ENCODE measurements around the gene NOSTRIN.
"Not testable (repeated sequence)": the region's sequence is repeated elsewhere in the genome, so short reads cannot be mapped to it uniquely, and the experiment has no call there.

Gene NOSTRIN

DNA sequence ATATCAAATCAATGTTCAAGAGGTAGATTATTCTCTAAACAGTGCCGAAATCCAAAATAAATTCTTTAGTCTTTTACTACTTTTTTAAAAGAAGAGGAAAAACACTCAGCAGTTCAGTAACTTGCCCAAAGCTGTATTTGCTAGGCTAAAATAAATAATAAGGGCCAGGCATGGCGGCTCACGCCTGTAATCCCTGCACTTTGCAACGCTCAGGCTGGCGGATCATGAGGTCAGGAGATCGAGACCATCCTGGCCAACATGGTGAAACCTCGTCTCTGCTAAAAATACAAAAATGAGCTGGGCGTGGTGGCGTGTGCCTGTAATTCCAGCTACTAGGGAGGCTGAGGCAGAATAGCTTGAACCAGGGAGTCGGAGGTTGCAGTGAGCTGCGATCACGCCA, 79.7 kb downstream of the NOSTRIN start:
- not testable (repeated sequence) for DNase-seq (ENCODE audit: low read depth in 2 of 2)

DNA sequence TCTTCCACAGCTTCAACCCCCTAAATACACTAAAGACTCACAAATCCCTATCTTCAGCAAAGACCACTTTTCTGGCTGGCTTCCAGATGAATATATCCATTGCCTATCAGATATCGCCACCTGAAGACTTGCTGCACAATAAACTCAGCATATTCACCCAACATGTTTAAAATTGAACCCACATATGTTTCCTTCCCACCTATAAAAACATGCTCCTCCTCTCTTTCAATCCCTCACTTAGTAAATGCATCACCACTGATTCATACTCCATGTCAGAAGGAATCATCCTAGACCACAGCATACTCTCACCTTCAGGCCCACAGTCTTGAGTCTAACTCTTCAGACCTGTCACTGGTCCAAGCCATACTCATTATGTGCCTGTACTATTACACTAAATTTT, 82.5 kb downstream of the NOSTRIN start:
- no peak for DNase-seq (ENCODE audit: low read depth in 2 of 2)

DNA sequence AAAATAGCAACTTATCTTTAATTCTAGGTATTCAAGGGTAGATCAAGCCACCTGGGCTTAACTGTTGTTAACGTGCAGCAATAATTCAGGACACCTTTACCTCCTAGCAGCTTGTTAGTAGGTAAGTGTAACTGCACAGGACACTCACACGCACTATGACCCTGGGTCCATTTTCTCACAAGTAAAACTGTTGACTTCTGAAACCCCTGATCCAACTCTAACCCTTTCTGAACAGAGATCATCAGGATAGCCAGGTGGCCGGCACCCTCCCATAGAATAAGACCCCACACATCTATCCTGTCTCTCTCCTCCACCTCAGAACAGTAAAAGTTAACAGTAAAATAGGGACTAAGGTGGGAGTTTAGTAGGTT, 87.2 kb downstream of the NOSTRIN start:
- no peak for DNase-seq (ENCODE audit: low read depth in 2 of 2)

DNA sequence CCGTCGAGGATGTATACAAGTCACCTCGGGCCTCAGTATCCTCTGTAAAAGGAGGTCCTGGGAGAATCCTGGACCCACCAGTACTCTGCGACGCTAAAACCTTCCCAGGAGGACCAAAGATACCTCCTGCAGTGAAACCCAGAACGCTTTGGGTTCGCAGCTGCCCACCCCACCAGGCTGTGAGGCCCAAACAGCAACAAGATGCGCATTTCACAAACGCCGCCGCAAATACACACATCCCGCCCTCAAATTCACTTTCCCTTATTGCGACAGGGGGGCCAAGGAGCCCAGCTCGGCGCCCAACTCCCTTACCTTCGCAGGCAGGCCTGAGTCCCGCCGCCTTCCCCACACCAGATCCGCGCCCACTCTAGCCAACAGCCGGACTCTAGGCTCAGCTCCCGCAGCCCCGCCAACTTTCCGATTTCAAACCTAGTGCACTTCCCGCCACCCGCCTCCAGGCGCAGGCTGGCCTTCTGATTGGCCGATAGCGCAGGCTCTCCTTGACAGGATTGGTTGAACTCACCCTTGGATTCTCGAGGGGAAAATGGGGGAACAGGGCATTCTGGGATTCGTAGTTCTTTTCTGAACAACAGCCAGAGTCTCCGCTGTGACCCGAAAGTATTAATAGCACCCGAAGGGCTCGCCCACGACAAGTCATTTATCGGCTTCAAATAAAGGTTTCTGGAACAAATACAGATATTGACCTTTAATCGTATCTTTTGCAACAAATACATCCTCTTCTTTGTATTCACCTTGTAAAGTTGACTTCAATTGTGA, 87.8 kb downstream of the NOSTRIN start, which contains the start of gene SPC25:
Gene SPC25 (minus strand): TSS at position 425 of the 777 bp plus-strand sequence. CDS start 911 bp downstream, outside the sequence.
- DNase-seq (ENCODE audit: low read depth in 2 of 2), result peak; percentile 72 to 83

DNA sequence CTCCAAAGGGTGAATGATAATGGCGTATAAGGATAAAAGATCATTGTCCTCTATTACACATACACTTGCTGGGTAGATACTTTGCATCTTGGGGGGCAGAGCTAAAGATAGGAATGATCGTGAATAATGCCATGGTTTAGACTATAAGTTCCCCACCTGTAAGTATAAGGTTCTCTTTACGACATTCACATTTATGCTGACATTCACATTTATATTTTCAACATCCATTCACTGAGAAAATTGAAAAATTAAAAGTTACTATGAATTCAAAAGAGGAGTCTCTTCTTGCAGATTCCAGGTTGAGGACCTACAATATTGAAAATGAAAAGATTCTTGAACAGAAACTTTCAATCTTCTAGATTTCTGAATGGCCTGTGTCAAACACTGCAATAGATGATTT, 89.9 kb downstream of the NOSTRIN start:
- no peak for DNase-seq (ENCODE audit: low read depth in 2 of 2)

DNA sequence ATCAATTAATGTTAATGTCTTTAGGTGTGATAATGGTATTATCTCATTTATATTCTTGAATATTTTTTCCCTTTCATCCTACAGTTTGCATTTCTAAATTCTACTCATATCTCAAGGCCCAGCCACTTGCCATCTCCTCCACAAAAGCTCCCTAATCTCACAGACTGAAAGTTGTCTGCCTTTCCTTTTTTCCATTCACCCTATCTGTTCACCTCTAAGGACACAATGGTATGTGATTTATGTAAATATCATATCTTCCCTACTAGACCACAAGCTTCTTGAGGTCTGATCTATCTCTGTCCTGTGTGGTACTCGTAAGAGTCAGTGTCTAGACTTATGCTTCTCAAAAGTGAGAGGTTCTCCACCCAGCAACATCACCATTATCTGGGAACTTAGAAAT, 91.7 kb downstream of the NOSTRIN start:
- DNase-seq (ENCODE audit: low read depth in 2 of 2), result no peak

DNA sequence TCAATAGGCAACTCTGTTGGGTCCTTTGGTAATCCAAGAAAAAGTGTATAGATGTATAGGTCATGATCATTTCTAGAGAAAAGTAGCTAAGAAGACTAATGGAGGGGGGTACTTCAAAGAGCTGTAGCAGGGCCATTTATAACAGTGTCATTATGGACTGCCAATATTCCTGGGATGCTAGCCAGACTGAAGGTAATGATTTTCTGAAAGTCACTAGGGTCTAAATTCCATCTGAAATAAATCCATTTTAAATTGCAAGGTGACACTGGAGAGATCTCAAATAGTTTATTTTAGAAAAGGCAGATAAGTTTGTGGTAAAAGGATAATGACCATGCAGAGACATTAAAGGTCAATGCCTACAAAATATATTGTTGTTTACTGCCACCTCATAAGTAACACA, 92.3 kb downstream of the NOSTRIN start:
- DNase-seq (ENCODE audit: low read depth in 2 of 2), result no peak

DNA sequence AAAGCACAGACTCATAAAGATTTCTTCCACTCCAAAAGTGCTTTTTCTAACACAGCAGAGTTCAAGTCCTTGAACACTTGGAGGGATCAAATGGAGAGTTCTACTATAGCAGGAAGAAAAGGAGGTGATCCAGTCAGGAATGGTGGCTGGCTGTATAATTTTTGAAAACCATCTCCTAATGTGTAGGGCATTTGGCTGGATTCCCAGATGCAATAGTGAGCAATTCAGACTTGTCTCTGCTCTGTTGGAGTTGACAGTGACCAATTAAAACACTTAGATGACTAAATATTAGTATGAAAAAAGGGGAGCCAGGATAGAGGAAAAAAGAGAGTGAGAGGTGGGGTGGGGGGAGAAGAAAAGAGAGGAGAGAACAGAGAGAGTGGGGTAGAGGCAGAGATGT, 93.3 kb downstream of the NOSTRIN start:
- no peak for DNase-seq (ENCODE audit: low read depth in 2 of 2)

DNA sequence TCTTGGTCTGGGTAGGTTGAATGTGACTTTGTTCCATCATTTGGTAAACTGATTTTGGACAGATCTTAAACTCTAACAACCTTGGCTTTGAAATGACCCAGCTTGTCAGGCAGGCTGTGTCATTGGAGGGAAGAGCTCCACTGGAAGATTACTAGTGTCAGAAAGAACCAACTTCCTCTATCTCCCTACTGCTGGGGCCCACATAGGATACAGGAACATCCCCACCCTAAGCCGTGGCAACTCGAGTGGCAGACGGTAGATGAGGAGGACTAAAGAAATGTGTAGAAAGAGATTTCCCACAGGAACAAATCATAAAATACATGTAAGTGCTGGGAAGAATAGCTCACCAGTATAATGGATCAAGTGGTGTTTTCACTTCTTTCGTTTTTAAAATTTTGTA, 94.3 kb downstream of the NOSTRIN start:
- no peak for DNase-seq (ENCODE audit: low read depth in 2 of 2)

DNA sequence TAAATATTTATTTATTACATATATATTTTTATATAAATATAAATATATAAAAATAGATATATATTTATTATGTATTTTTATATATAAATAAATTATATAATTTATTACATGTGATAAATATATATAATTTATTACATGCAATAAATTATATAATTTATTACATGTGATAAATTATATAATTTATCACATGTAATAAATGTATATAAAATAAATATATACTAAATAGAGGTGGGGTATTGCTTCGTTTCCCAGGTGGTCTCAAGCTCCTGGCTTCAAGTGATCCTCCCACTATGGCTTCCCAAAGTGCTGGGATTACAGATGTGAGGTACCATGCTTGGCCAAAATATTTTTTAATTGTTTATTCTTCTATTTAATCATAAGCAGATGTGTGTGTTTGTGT, 95.0 kb downstream of the NOSTRIN start:
- no peak for DNase-seq (ENCODE audit: low read depth in 2 of 2)

DNA sequence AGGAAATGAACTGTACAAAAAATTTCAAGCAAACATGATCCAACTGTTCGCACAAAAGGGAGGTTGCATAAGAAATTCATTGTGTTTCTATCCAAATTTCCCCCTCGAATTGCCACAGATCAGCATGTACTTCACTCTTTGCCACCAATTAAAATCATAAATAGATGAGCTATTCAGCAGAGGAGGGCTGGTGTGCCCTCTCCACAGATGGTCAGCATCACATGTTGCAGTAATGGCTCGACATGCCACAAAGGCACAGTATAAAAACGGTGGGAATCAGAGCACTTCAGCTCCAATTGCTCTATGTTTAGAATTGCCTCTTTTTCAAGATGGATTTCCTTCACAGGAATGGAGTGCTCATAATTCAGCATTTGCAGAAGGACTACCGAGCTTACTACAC, 98.6 kb downstream of the NOSTRIN start, which contains the start of gene G6PC2:
Gene G6PC2 (plus strand): TSS at position 289 of the 400 bp plus-strand sequence. CDS start 41 bp downstream, at position 330.
- DNase-seq (ENCODE audit: low read depth in 2 of 2), result no peak

DNA sequence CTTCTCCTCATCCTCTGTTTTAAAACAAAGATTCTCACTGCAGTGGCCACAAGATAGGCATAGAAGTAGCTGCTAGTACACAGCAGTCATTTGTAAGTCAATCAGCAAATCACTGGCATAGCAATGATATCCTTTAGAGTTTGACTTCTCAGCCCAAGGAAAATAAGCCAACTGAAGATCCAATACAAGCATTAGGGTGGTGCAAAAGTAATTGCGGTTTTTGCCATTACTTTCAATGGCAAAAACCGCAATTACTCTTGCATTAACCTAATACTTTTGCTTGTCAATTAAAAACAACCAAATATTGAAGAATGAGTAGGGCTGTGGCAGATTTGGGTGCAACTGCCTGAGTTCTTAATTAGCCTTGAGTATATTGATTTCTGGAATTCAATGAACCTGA, 101.5 kb downstream of the NOSTRIN start:
- no peak for DNase-seq (ENCODE audit: low read depth in 2 of 2)

DNA sequence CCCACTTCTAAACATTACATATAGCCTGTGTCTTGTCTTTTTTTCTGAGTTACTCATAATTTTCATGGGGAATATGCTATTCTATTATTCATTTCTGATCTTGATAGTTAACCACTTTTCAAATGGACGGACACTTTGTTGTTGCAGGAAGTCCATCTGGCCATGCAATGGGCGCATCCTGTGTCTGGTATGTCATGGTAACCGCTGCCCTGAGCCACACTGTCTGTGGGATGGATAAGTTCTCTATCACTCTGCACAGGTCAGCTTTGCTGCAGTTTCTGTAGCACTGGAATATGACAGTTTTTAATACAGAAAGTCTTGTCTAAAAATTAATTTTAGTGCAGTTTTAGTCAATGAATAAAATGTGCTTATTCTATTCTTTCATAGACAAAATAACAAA, 101.9 kb downstream of the NOSTRIN start:
- no peak for DNase-seq (ENCODE audit: low read depth in 2 of 2)

DNA sequence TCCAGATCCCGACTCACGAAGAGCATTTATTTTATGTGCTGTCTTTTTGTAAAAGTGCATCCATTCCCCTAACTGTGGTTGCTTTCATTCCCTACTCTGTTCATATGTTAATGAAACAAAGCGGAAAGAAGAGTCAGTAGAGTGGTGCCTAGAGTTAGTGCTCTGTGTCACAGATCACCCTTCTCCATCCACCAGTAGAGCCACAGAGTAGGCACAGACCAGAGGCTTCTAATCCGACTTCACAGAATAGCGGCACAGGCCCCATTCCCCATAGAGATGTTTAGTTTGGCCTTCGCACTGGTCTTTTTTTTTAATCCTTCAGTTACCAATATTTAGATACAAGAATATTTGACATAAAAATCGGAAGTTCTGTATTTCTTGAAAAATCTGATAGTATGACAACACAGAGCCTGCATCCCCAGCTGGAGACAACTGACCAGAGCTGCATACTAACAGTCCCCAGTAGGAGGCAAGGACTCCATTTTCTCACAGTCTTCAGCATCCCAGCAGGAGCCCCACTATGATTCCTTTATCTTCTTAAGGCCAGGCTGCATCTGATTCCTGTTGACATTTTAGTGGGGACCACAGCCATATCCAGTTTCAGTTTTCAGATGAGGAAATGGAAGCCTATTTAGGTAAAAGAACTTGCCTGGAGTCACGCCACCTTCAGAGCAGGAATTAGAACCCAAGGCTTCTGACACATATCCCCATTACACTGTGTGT, 105.7 kb downstream of the NOSTRIN start:
- no peak for DNase-seq (ENCODE audit: low read depth in 2 of 2)

DNA sequence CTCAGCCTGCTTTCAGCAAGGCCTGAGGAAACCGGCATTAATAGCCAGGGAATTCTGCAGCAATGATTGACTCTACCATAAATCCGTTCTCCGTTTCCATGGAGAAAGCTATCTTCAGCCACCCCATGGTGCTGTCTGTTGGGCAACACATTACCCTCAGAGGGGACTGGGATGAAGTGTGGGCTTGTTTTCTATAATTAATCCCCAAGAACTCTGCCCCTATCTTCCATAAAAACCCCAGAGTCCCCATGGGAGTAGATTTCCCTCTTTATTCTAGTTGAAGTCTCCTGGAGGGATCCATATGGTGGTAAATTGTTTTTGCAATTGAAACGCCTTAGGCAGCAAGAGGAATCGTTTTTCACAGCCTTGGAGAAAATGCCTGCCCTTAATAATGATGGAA, 107.9 kb downstream of the NOSTRIN start:
- DNase-seq (ENCODE audit: low read depth in 2 of 2), result no peak

DNA sequence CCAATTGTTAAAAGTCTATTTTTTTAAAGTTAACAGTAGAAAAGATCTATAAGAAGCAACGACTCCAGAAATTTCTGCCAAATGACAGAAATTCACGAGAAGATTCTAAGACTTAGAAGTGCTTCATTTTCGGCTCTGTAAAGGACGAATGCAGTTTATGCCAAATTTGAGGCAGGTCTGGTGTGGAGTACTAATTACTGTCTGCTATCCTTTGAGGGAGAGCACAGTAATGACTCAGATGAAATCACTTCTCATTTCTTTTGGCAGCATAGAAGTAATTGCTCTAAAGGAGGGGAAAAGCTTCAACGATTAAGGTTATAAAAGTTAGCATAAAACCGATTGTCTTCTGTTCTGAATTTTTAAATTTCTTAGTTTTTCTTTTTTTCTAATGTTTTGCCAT, 110.0 kb downstream of the NOSTRIN start:
- no peak for DNase-seq (ENCODE audit: low read depth in 2 of 2)

DNA sequence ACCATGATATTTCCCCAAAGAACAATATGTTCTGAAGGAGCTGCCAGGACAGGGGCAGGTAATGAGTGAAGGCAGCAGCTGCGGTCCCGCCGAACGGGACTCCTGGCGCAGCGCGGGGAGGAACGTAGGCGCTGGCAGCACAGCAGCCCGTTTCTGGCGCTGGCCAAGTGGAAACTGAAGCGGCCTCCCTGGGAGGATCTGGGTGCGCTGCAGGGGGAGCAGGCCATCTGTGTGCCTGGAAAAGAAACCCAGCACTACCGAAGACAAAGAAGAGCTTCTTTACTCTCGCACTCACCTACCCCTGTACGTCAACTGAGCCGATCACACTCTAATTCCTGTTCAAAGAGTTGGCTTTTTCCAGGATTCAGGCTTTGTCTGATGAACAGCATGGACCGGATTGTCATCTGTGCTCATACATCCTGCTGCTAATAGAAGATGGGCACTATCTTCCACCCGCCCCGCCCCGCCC, 110.5 kb downstream of the NOSTRIN start:
- no peak for DNase-seq (ENCODE audit: low read depth in 2 of 2)

DNA sequence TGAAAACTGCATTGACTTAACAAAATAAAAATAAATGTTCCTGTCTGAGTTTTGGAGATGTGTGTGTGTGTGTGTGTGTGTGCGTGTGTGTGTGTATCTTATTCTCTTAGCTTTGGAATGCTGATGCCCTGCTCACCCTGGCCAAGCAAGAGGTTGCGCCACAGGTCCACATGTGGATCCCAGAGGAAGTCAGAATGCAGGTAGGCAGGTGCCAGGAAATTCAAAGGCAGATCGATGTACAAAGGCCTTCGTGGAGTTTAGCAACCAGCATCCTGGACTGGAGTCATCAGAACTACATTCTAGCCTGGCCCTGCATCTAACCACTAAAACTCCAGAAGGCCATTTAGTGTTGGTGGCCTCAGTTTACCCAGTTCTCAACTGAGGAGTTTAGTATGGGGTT, 111.1 kb downstream of the NOSTRIN start:
- DNase-seq (ENCODE audit: low read depth in 2 of 2), result no peak

All from stimulated activated CD8-positive, alpha-beta memory T cell treated with anti-CD3 and anti-CD28 coated beads, Interleukin-2, amount 100 ng/mL, for 48 hours (primary cell).